HEK293T (cell line): ENCODE results near the gene ESPNL.

ENCODE experiments used
- CTCF ChIA-PET: fragments of 350-600 bp; formaldehyde crosslinking; extraction: SDS; loops from one replicate; lab custom pipeline; 2021; ENCODE audit warnings: antibody characterized with exemption, inconsistent platforms; lab: Yijun Ruan, JAX
- POLR2A ChIA-PET: fragments of 350-600 bp; formaldehyde crosslinking; extraction: SDS; loops from one replicate; lab custom pipeline; 2020; ENCODE audit warnings: antibody characterized with exemption, inconsistent platforms; lab: Yijun Ruan, JAX
- DNase-seq: peaks from one replicate; pipeline ENCODE4 v3.0.0; 2012; ENCODE audit warnings: mixed read lengths; ENCODE audit errors: extremely low spot score
- ARNT ChIP-seq: fragments of 450-650 bp; IDR thresholded peaks from 2 replicates; pipeline ENCODE4 v1.6.1; 2017; ENCODE audit warnings: mild to moderate bottlenecking
- BHLHE40 ChIP-seq: fragments of 450-650 bp; IDR thresholded peaks from 2 replicates; pipeline ENCODE4 v1.6.1; 2016; ENCODE audit warnings: mild to moderate bottlenecking, moderate library complexity, borderline replicate concordance
- CTBP1 ChIP-seq: fragments of 450-650 bp; IDR thresholded peaks from 2 replicates; pipeline ENCODE4 v1.6.1; 2016; ENCODE audit warnings: borderline replicate concordance
- ELF4 ChIP-seq: fragments of 450-650 bp; IDR thresholded peaks from 2 replicates; pipeline ENCODE4 v1.6.1; 2017; ENCODE audit warnings: antibody characterized with exemption
- FOXA1 ChIP-seq: fragments of 450-650 bp; IDR thresholded peaks from 2 replicates; pipeline ENCODE4 v1.6.1; 2016; ENCODE audit warnings: mild to moderate bottlenecking
- FOXK2 ChIP-seq: fragments of 450-650 bp; IDR thresholded peaks from 2 replicates; pipeline ENCODE4 v1.6.1; 2016; ENCODE audit warnings: mild to moderate bottlenecking
- FOXM1 ChIP-seq: fragments of 450-650 bp; IDR thresholded peaks from 2 replicates; pipeline ENCODE4 v1.6.1; 2017; ENCODE audit warnings: mild to moderate bottlenecking, borderline replicate concordance
- HDGF ChIP-seq: fragments of 450-650 bp; IDR thresholded peaks from 2 replicates; pipeline ENCODE4 v1.6.1; 2017; ENCODE audit warnings: antibody characterized with exemption, borderline replicate concordance
- L3MBTL2 ChIP-seq: fragments of 450-650 bp; conservative IDR thresholded peaks from 2 replicates; pipeline ENCODE4 v1.6.1; 2016; ENCODE audit warnings: mild to moderate bottlenecking
- LEF1 ChIP-seq: fragments of 450-650 bp; IDR thresholded peaks from 2 replicates; pipeline ENCODE4 v1.6.1; 2017; ENCODE audit warnings: mild to moderate bottlenecking, borderline replicate concordance
- NFRKB ChIP-seq: fragments of 450-650 bp; IDR thresholded peaks from 2 replicates; pipeline ENCODE4 v1.6.1; 2016; ENCODE audit warnings: mild to moderate bottlenecking, moderate library complexity
- SP1 ChIP-seq: fragments of 450-650 bp; IDR thresholded peaks from 2 replicates; pipeline ENCODE4 v1.6.1; 2017
- SUZ12 ChIP-seq: fragments of 450-650 bp; IDR thresholded peaks from 2 replicates; pipeline ENCODE4 v1.6.1; 2016; ENCODE audit warnings: mild to moderate bottlenecking
- TARDBP ChIP-seq: fragments of 450-650 bp; IDR thresholded peaks from 2 replicates; pipeline ENCODE4 v1.6.1; 2016
- ZNF384 ChIP-seq: fragments of 450-650 bp; IDR thresholded peaks from 2 replicates; pipeline ENCODE4 v1.6.1; 2016
- TF ChIP-seq, protein P1 (sequence below): fragments of 450-650 bp; IDR thresholded peaks from 2 replicates; pipeline ENCODE4 v1.6.1; 2016

ESPNL gene

DNA sequence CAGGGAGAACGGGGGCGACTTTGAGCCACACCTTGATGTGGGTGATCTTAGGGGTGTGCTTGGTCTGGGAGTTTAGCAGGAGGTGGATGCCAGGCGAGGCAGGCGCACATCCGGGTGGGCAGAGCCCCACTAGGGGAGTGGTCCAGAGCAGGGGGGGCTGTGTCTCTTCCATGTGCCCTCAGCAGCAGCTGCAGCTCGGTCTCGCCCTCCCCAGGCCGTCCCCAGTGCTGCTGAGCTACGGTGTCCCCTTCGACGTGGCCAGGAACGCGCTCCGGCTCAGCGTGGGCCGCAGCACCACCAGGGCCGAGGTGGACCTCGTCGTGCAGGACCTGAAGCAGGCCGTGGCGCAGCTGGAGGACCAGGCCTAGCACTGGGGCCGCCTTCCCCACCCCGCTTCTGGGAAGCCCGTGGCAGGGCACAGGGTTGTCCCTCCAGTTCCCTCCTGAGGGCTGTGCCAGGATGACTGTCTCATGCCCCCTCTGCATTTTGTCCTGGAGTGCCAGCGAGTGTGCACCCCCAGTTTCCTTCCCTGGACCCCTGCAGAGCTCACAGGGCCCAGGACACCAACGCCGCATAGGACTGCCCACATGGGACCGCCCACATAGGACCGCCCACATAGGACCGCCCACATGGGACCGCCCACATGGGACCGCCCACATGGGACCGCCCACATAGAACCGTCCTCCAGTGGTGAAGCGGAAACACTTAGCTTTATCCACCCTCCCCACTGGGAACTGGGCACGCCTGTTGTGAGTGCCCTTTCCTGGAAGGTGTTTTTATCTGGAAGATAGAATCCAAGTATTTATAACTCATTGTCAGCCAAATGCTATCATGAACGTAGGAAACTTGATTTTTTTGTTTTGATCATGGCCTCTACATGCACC is 1.9 kb upstream of the ESPNL start:
- POLR2A ChIA-PET: interaction anchor here (0.6 to 1.5 kb wide), 3 partner anchors 11 to 38 kb away, joined by 3 to 6 read pairs (median 5); partner anchors contain the start of gene SCLY
- CTCF ChIA-PET: interaction anchor here (0.6 to 0.7 kb wide), 2 partner anchors 165 to 802 kb away, joined by 3 read pairs; no protein-coding TSS in a partner anchor
- DNase-seq: peak; percentile 87
- no peak for TF ChIP-seq TARDBP
- TF ChIP-seq NFRKB: no peak
- TF ChIP-seq L3MBTL2: no peak
- peak; percentile 76; the same call in 1 of the 2 replicates for TF ChIP-seq HDGF

DNA sequence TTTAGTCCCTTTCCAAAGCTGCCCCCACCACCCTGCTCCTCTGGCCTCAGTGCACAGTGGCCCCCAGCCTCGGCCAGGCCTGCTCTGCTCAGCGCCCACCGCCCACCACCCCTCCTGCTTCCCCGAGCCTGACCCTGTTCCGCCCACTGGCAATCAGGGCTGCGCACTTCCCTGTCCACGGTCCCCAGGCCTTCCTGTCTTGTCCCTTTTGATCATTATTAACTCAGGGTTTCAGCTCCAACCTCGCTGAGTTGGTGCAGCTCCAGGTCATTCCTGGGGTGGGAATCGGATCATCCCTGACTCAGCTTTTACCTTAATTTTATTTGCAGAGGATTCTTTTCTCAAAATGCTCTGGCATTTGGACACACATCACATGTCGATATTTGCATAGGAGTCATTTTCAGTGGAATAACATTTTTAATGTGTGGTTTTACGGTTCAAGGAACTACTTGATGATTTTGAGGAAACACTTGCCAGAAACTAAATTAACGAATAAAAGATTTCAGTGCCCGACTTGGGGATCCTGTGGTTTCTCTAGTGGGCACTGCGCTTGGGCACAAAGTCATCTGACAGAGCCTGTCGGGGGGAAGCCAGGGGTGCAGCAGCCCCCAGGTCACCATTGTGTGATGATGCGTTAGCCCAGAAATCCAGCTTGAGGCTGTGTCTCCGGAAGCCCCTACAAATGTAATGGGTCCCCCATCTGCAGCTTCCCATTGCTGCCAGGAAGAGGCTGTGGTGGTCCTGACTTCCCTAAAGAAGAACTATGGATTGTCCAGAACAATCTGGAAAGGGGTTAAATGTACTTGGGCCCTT is 1.0 kb upstream of the ESPNL start:
- TF ChIP-seq ELF4 (no peak), SP1 (no peak), FOXA1 (no peak), TARDBP (no peak), CTBP1 (no peak), FOXM1 (no peak), LEF1 (no peak), ZNF384 (no peak)
- ChIA-PET CTCF (no interaction called here), POLR2A (interaction anchor here (1.4 to 1.5 kb wide), 2 partner anchors 37 to 39 kb away, joined by 5 to 6 read pairs; partner anchors contain the start of gene SCLY)
- DNase-seq: no peak

DNA sequence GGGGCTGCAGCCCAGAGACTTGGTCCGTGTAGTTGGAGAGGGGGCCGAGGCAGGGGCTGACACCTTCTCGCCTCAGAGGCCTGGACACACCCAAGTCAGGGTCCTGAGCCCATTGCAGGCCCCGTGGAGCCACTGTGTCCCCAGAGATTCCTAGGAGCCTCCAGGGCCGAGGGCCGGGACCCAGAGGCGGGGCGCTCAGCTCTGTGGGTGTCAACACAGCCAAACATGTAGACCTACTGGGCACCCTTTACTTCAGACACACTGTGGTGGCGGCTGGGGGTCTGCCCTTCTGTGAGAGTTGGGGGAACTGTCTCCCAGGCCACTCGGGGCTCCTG is 459 bp upstream of the ESPNL start:
- TF ChIP-seq HDGF (no peak), L3MBTL2 (no peak), NFRKB (no peak), SP1 (no peak), FOXM1 (no peak), TARDBP (no peak), CTBP1 (no peak), SUZ12 (no peak), LEF1 (no peak), ELF4 (no peak), FOXK2 (no peak), FOXA1 (no peak), ZNF384 (no peak), BHLHE40 (no peak), ARNT (no peak)
- TF ChIP-seq, protein P1, sequence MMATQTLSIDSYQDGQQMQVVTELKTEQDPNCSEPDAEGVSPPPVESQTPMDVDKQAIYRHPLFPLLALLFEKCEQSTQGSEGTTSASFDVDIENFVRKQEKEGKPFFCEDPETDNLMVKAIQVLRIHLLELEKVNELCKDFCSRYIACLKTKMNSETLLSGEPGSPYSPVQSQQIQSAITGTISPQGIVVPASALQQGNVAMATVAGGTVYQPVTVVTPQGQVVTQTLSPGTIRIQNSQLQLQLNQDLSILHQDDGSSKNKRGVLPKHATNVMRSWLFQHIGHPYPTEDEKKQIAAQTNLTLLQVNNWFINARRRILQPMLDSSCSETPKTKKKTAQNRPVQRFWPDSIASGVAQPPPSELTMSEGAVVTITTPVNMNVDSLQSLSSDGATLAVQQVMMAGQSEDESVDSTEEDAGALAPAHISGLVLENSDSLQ: no peak
- CTCF ChIA-PET: no interaction called here
- POLR2A ChIA-PET: no interaction called here
- DNase-seq: no peak

DNA sequence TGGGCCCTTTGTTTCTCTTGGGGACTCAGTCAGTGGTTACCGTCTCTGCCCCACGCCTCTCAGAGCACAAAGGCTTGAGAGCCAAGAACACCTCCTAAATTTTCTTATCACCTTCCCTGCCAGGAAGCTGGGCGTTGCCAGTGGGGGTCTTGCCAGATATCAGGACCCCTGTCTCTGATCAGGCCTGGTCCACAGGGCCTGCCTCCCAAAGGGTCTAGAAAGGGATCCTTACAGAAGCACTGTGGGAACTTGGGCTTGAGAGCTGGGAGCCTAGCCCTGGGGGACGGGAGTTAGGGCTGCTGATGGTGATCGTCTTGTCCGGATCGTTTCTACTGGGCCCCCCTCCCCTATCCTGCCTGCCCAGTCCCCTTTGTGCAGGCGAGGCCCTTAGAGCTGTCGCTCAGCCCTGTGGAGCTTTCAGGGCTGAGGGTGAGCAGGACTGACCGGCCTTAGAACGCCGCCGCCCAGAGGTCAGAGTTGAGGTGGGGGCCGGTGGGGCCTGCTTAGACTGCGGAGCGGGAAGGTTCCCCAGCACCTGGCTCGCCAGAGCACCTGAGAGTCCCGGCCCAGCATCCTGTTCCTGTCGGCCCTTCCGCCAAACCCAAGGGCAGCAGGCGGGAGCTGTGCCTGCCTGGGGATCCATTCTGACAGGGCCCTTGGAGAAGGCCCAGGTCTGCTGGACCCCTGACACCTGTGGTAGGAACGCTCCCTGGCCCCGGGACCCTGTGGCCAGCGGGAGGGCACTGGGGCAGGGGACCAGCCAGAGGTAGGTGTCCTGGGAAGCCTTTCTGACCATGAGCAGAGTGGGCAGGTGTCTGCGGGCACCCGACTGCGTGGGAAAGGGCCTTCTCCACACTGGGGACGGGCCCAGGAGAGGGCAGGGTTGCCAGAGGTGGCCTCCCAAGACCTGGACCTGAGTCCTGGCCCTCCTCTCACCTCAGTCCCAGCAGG is 956 bp downstream of the ESPNL start:
- TF ChIP-seq ELF4: no peak
- TF ChIP-seq SP1: no peak
- no peak for TF ChIP-seq LEF1
- no peak for TF ChIP-seq FOXK2
- TF ChIP-seq CTBP1: no peak
- TF ChIP-seq ZNF384: no peak
- no peak for TF ChIP-seq TARDBP
- TF ChIP-seq BHLHE40: no peak
- no peak for TF ChIP-seq NFRKB
- no peak for TF ChIP-seq FOXM1
- no peak for TF ChIP-seq HDGF
- TF ChIP-seq FOXA1: no peak
- TF ChIP-seq SUZ12: no peak
- TF ChIP-seq, protein P1: no peak
- TF ChIP-seq L3MBTL2: no peak
- no peak for TF ChIP-seq ARNT
- DNase-seq: no peak
- ChIA-PET CTCF (interaction anchor here (0.9 kb wide), 1 partner anchor 177 kb away, joined by 4 read pairs; no protein-coding TSS in a partner anchor), POLR2A (interaction anchor here (0.9 kb wide), 1 partner anchor 40 kb away, joined by 4 read pairs; the partner anchor contains the start of gene SCLY)

DNA sequence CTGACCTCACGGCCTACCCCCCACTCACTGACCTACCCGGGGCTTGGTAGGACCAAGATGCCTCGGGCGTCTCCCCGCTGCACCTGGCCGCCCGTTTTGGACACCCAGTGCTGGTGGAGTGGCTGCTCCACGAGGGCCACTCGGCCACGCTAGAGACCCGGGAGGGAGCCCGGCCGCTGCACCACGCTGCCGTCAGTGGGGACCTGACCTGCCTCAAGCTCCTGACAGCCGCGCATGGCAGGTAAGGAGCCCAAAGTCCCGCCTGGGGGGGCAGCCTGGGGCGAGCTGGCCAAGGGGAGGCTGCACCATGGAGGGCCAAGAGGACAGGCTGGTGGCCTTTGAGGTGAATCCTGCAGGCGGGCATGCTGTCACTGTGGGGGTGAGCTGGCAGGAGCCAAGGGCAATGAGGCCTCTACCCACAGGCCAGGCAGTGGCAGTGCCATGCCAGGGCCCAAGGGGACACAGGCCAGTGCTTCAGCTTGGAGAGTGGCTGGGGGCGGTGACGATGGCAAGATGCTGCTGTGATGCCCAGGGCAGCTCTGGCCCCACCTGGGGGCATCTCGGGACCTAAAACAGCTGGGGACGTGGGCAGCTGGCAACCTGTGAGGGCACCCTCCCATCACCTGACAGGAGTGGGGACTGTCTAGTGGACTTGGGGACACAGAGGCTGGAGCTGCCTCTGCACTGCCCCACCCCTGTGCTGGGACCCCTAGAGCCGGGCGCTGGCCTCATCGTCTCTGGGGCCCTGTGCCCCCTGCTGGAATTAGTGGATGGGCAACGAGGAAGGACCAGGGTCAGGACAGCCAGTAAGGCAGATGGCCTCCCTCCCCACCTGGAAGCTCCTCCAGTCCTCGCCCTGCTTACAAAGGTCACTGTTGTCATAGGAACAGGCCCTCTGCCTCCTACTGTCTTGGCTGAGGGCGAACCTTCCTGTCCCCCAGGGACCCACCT is 2.0 kb downstream of the ESPNL start:
- ChIA-PET POLR2A (interaction anchor here (0.9 kb wide), 1 partner anchor 41 kb away, joined by 4 read pairs; the partner anchor contains the start of gene SCLY), CTCF (no interaction called here)
- DNase-seq: no peak
- TF ChIP-seq BHLHE40: no peak
- no peak for TF ChIP-seq LEF1
- TF ChIP-seq L3MBTL2: no peak
- no peak for TF ChIP-seq ARNT
- TF ChIP-seq, protein P1: no peak
- TF ChIP-seq SP1: no peak
- TF ChIP-seq SUZ12: no peak
- no peak for TF ChIP-seq FOXA1
- no peak for TF ChIP-seq FOXK2
- no peak for TF ChIP-seq NFRKB
